NOMO-1 treated with DMSO at 0.1 percent for 48 hours (cell line): ENCODE results near the gene TERB2.
A peak's percentile ranks its signal among the peaks of the same experiment; 100 is the strongest.
"Not testable (repeated sequence)": the region's sequence is repeated elsewhere in the genome, so short reads cannot be mapped to it uniquely, and the experiment has no call there.

Experiments
- DNase-seq: peaks from one replicate; lab custom pipeline; 2025; ENCODE audit not compliant: unreplicated experiment; lab: John Stamatoyannopoulos, UW

Gene TERB2

DNA sequence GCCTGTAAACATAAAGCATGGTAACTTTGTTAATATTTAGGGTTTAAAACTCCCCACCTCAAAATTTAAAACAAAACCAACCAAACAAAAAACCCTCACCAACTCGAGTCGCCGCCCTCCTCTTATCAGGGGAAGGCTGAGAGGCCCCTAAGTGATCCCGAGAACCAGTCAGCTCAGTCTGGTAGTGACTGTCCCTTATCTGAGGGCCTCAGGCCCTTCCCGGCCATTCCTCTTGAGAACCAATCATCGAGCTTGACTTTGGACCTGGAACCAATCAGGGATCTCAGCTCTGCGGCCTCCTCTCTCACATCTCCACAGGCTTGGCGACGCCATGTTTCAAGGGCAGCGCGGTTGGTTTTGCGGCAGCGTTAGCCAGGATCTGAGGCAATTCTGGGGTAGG, at the start of gene TERB2:
Gene TERB2 (plus strand): TSS at position 300 of the 400 bp plus-strand sequence. CDS start 32 bp downstream, at position 332.
- DNase-seq: no peak

- peak; percentile 71 for DNase-seq
These were observed 47.1 kb upstream of the TERB2 start for GRCh38 chr15:44909423-44909822.

DNA sequence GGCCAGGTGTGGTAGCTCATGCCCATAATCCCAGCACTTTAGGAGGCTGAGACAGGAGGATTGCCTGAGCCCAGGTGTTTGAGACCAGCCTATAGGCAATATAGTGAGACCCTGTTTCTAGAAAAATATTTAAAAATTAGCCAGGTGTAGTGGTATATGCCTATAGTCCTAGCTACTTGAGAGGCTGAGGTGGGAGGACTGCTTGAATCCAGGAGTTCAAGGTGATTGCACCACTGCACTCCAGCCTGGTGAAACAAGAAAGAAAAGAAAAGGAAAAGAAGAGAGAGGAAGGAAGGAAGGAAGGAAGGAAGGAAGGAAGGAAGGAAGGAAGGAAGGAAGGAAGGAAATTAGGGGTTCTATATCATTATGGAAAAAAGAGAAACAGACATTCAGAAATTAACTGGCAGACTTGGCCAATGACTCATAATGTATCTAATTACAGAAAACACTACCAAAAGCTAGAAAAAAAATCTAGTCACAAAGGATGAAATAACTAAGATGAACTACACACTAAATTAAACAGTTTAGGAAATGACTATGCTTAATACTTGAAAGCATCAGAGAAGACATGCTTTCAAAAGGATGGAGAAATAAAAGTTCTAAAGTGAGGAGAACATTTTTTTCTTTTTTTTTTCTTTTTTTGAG, 45.4 kb upstream of the TERB2 start:
- DNase-seq: peak; percentile 17

DNA sequence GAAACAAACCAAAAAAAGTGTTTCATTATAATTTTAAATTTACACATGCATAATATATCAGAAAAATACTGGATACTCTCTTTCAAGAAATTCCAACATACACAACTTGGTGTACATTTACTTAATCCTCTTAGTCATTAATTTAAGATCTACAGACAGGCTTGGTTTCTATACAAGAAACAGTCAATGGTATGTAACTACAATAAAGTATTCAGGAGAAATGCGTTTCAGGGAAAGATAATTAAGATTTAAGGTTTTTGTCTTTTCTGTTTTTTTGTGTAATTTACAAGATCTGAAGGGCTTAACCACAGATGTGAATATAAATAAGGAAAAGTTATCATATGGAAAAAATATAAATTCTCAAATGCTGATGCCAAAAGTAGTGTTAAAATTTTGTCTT, 44.3 kb upstream of the TERB2 start:
- DNase-seq: not testable (repeated sequence)

- DNase-seq: not testable (repeated sequence)
These were observed 43.5 kb upstream of the TERB2 start for GRCh38 chr15:44912974-44913448.

- DNase-seq: peak; percentile 58
These were observed 38.4 kb upstream of the TERB2 start for GRCh38 chr15:44918136-44918535.

DNA sequence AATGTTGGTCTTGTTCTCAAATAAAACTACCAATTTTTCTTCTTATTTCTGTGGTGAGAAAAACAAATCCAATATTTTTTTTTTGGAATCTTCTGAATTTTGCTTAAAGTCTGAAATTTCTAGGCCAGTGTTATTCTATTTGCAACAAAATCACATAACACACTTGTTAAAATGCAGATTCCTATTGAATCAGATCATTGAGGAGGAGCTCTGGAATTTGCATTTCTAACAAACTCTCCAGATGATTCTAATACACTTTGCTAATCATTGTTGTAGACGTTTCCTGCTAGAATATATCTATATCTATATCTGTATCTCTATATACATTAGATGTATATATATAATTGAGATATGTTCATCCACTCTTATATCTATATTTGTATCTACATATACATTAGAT, 27.8 kb upstream of the TERB2 start:
- DNase-seq: not testable (repeated sequence)

DNA sequence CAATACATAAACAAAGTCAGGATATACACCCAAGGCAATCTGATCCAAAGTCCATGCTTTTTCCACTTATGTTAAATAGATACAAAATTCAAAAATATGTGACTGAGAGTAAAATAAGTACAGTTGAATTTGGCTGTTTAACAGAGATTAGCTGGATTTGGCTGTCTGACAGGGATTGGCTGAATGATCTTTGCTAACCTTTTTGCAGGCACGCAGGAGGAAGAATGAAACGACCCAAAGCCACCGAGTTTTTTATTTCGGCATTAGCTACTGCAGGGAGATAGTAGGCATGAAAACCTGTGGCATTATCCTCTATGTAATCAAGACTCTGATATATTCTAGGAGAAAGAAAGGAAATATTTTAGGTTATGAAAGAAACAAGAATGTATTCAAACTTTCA, 26.2 kb upstream of the TERB2 start:
- DNase-seq: not testable (repeated sequence)

GRCh38 chr15:44958302-44958701, 1.8 kb downstream of the TERB2 start:
- not testable (repeated sequence) for DNase-seq

DNA sequence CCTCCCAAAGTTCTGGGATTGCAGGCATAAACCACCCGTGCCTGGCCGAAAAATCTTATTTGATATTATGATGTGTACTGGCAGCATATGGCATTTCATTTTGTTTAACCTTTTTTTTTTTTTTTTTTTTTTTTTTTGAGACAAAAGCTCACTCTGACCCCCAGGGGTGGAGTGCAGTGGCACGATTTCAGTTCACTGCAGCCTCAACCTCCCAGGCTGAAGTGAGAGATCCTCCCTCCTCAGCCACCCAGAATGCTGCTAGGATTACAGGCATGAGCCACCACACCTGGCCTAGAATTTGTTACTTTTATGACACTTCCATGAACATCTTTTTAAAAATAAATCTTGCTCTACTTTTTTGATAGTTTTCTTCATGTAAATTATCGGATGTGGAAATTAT, 12.0 kb downstream of the TERB2 start:
- DNase-seq: no peak

GRCh38 chr15:44971036-44971435, 14.5 kb downstream of the TERB2 start:
- no peak for DNase-seq

- not testable (repeated sequence) for DNase-seq
These were observed 19.7 kb downstream of the TERB2 start for GRCh38 chr15:44976183-44976582.

DNA sequence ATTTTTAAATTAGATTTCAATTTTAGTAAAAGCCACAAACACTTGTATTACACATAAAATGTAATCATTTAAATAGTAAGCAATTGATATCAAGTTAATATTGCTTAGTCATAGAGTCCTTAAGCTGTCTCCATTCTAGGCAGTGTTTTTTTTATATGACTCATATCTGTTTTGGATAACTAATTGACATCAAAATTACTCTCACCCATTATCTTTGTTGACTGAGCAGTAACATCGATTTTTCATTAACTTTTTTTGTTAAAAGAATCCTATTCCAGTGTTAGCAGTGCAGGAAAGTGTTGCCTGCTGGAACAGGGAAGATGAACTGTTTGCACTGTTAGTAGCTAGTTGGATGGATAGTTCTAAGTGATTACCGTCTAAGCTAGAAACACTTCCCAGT, 21.3 kb downstream of the TERB2 start:
- DNase-seq: not testable (repeated sequence)

- DNase-seq: not testable (repeated sequence)
These were observed 23.3 kb downstream of the TERB2 start for GRCh38 chr15:44979617-44980339.

- DNase-seq: not testable (repeated sequence)
These were observed 27.7 kb downstream of the TERB2 start for GRCh38 chr15:44984144-44984543.

- not testable (repeated sequence) for DNase-seq
These were observed 30.0 kb downstream of the TERB2 start for GRCh38 chr15:44986346-44987055.

DNA sequence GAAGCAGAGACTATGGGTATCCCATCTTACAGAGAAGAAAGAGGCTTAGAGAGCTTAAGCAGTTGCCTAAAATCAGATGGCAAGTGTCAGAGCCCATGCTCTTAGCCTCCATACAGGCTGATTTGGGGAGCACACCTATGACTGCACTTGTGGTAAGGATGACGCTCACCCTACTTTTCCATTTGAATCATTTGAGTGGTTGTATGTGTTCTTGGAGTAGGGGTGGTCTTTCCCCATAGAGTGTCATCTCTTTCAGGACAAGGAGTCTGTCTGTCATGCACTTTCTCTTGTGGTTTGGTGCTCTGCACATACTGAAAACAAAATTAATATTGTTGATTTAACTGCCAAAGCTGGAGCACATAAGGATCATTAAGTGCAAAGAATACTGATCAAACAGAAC, 31.2 kb downstream of the TERB2 start:
- not testable (repeated sequence) for DNase-seq

- not testable (repeated sequence) for DNase-seq
These were observed 31.8 kb downstream of the TERB2 start for GRCh38 chr15:44988184-44988869.

DNA sequence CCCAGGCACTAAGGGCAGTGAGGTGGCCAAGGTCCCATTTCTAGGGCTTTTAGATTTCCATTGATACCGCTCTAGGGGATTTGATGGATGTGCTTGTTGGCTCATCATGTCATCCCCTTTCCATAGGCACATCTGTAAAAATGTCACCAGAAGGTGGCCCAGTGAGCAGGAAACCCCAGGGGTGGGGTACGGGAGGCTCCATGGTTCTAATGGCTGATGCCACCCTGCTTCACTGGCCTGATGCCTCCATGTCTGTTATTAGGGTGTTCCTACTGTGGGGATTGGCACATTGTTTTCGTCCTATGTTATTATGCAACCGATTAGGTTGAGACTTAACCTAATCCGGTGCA, 32.4 kb downstream of the TERB2 start:
- DNase-seq: not testable (repeated sequence)

DNA sequence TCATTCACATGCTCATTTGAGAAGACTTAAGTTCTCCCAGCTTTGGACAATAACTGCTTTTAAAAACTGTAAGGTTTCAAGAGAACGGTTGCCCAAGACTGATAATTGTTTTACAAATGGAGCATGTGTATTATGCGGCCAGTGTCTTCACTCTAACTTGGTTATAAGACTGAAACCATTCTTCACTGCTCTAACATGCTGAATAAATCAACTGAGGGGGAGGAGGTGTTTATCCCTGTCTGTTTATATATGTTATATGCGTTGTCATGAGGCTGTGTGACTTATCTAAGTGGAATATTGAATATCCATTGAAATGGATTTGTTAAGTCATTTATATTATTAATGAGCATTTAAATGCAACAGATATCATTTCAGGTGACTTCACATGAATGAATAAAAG, 41.1 kb downstream of the TERB2 start:
- DNase-seq: not testable (repeated sequence)

DNA sequence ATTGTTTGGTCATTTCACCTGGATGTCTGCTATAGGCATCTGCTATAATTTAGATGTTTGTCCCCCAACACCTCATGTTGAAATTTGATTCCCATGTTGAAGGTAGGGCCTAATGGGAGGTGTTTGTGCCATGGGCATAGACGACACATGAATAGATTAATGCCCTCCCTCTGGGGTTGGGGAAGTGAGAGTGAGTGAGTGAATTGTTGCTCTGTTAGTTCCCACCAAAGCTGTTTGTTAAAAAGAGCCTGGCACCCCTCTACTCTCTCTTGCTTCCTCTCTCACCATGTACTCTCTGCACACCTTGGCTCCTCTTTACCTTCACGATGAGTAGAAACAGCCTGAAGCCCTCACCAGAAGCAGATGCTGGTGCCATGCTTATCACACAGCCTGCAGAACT, 42.6 kb downstream of the TERB2 start:
- DNase-seq: no peak
